H1 (cell line): ENCODE data around the gene STAT1.

ENCODE experiments used
- BRCA1 ChIP-seq: IDR thresholded peaks from 2 replicates; pipeline ENCODE4 v1.6.1; 2012; ENCODE audit warnings: low read depth, low read length, improper control_type of control experiment
- CEBPB ChIP-seq: IDR thresholded peaks from 2 replicates; pipeline ENCODE4 v1.6.1; 2012; ENCODE audit warnings: low read depth, low read length
- CHD7 ChIP-seq: fragments of 300-600 bp; sonication (generic); IDR thresholded peaks from 2 replicates; pipeline ENCODE4 v1.7.1; 2012; ENCODE audit warnings: low read length, moderate library complexity, mild to moderate bottlenecking, inconsistent platforms; ENCODE audit not compliant: insufficient replicate concordance
- CREB1 ChIP-seq: IDR thresholded peaks from 2 replicates; pipeline ENCODE4 v1.6.1; 2012; ENCODE audit warnings: inconsistent platforms
- CTCF ChIP-seq, 3 experiments: IDR thresholded peaks; 1 replicate in 2 of 3; 2 replicates in 1 of 3; pipeline versions ENCODE4 v1.5.1 to v1.6.1; 2011; ENCODE audit warnings: low read length in 3 of 3, mild to moderate bottlenecking in 3 of 3, inconsistent platforms in 2 of 3, low read depth in 1 of 3, moderate library complexity in 1 of 3; ENCODE audit not compliant: insufficient read depth in 1 of 3; ENCODE audit errors: control extremely low read depth in 1 of 3
- MAX ChIP-seq: IDR thresholded peaks from 2 replicates; pipeline ENCODE4 v1.6.1; 2012; ENCODE audit warnings: inconsistent platforms
- POLR2A ChIP-seq, 2 experiments: IDR thresholded peaks; 1 replicate in 1 of 2; 2 replicates in 1 of 2; pipeline ENCODE4 v1.6.1; 2011; ENCODE audit warnings: low read depth in 2 of 2, low read length in 2 of 2, mild to moderate bottlenecking in 2 of 2; ENCODE audit errors: control extremely low read depth in 1 of 2
- POLR2AphosphoS5 ChIP-seq: IDR thresholded peaks from 2 replicates; pipeline ENCODE4 v1.6.1; 2011; ENCODE audit warnings: low read depth, low read length
- YY1 ChIP-seq: IDR thresholded peaks from 2 replicates; pipeline ENCODE4 v1.6.1; 2011; ENCODE audit warnings: low read depth, mild to moderate bottlenecking, low read length

GRCh38 chr2:190988910-190989309, 25.1 kb downstream of the STAT1 start:
- TF ChIP-seq CHD7 (no peak), CTCF (IDR thresholded peaks at IDR 0.05; ENCODE audit: control extremely low read depth in 1 of 3, insufficient read depth in 1 of 3, low read depth in 1 of 3, low read length in 3 of 3) (no peak), CREB1 (no peak), YY1 (no peak), MAX (no peak), POLR2A (IDR thresholded peaks at IDR 0.05; ENCODE audit: control extremely low read depth in 1 of 2, low read depth in 2 of 2, low read length in 2 of 2) (no peak), CEBPB (no peak), POLR2AphosphoS5 (no peak), BRCA1 (no peak)
